Measurements from ENCODE around the gene ADCK1.

DNA sequence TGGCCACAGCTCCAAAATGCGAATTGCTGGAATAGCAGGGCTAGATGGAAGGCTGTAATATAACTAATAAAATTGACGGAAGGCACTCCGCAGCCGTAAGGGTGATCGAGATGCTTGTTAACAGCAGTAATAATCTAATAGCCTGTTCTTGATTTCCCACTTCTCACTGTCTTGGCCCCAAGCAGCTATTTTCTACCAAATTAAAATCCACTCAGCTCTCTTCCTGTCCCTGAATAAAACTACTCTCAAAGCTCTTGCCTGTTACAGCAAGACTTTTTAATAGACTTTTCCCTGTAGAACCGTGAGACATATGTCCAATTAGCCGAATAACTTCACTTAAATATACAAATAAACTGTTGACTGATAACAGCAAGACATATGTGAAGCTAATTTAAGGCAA, 38.0 kb downstream of the ADCK1 start:
- TF ChIP-seq, protein P1, sequence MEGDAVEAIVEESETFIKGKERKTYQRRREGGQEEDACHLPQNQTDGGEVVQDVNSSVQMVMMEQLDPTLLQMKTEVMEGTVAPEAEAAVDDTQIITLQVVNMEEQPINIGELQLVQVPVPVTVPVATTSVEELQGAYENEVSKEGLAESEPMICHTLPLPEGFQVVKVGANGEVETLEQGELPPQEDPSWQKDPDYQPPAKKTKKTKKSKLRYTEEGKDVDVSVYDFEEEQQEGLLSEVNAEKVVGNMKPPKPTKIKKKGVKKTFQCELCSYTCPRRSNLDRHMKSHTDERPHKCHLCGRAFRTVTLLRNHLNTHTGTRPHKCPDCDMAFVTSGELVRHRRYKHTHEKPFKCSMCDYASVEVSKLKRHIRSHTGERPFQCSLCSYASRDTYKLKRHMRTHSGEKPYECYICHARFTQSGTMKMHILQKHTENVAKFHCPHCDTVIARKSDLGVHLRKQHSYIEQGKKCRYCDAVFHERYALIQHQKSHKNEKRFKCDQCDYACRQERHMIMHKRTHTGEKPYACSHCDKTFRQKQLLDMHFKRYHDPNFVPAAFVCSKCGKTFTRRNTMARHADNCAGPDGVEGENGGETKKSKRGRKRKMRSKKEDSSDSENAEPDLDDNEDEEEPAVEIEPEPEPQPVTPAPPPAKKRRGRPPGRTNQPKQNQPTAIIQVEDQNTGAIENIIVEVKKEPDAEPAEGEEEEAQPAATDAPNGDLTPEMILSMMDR (IDR thresholded peaks at IDR 0.05), result no peak
- no peak for TF ChIP-seq POLR2A (IDR thresholded peaks at IDR 0.05)

Data from right lobe of liver (tissue), 4 donors.